ENCODE results near the gene MICAL2.

Gene MICAL2

GRCh38 chr11:12199231-12199948 is 89.0 kb downstream of the MICAL2 start:
- no peak for ATAC-seq (replicated peaks)
- no peak for DNase-seq
- Mint-ChIP-seq H3K4me3 (no peak overlapping the region), H3K9me3 (peaks cover 0 to 3% of the 10 kb centered on the region in 2 donors), H3K27me3 (peaks cover 0 to 8% of the 10 kb centered on the region in 2 donors), H3K27ac (no peak overlapping the region), H3K36me3 (no peaks in the 10 kb centered on the region), H3K4me1 (no peaks in the 10 kb centered on the region)

- Mint-ChIP-seq H3K4me1 (no peaks in the 10 kb centered on the region), H3K27me3 (peaks cover 0 to 8% of the 10 kb centered on the region in 2 donors), H3K4me3 (no peak overlapping the region), H3K9me3 (peaks cover 0 to 3% of the 10 kb centered on the region in 2 donors), H3K36me3 (no peaks in the 10 kb centered on the region), H3K27ac (no peak overlapping the region)
- ATAC-seq (replicated peaks) (no peak), DNase-seq (no peak)
Observed at GRCh38 chr11:12200279-12200990, 90.0 kb downstream of the MICAL2 start.

DNA sequence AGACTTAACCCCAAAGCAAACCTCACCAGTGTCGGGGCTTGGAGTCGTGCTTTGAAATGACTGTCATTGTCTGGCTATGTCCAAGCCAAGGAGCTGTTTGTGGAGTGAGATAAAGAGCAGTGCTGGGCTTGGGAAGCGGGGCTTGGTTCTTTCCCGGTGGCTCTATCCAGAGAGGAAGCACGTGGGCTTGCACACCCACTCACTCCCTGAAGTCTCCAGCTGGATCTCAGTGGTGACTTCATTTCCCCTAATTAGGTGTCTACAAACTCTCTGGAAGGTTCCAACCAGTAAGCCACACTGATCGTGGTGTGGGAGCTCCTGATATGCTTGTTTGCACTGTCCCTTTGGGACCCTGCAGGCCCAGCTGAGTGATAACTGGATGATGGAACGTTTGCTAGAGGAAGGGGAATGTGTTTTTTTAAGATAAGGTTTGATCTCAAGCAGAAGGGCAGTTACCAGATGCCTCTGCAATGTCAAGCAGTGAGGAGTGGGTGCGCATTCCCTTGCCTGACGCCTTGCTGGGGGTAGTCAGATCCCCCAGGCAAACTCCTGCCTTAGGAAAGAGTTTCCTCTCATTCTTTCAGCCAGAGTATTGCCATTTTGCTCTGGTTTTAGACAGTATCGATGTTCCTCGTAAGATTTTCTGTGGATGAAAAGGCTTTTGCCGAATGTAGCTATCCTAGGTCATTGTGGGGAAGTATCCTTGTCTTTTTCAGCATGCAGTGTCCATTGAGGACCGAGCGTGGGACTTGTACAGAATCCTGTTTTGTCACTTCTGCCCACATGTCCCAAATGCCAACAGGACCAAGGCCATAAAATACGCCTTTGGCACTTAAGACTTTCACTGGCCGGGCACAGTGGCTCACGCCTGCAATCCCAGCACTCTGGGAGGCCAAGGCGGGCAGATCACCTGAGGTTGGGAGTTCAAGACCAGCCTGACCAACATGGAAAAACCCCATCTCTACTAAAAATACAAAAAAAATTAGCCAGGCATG is 90.9 kb downstream of the MICAL2 start:
- peaks cover 2 to 8% of the 10 kb centered on the region in 2 donors for H3K27me3 Mint-ChIP-seq
- ATAC-seq (replicated peaks), result no peak
- DNase-seq, result no peak
- no peak overlapping the region for H3K4me3 Mint-ChIP-seq
- no peaks in the 10 kb centered on the region for H3K36me3 Mint-ChIP-seq
- H3K27ac Mint-ChIP-seq, result no peak overlapping the region
- peaks cover 0 to 3% of the 10 kb centered on the region in 2 donors for H3K9me3 Mint-ChIP-seq
- no peaks in the 10 kb centered on the region for H3K4me1 Mint-ChIP-seq

GRCh38 chr11:12202661-12203310 is 92.4 kb downstream of the MICAL2 start:
- Mint-ChIP-seq H3K9me3 (peaks cover 0 to 3% of the 10 kb centered on the region in 2 donors), H3K4me1 (peaks cover 0 to 2% of the 10 kb centered on the region in 2 donors), H3K27me3 (peaks cover 13 to 17% of the 10 kb centered on the region in 2 donors), H3K36me3 (no peaks in the 10 kb centered on the region), H3K27ac (no peak overlapping the region), H3K4me3 (no peak overlapping the region)
- DNase-seq (no peak), ATAC-seq (replicated peaks) (no peak)

- Mint-ChIP-seq H3K27me3 (peaks cover 22% of the 10 kb centered on the region in 2 donors), H3K27ac (no peak overlapping the region), H3K36me3 (no peaks in the 10 kb centered on the region), H3K4me1 (peaks cover 0 to 2% of the 10 kb centered on the region in 2 donors), H3K9me3 (peaks cover 0 to 3% of the 10 kb centered on the region in 2 donors), H3K4me3 (no peak overlapping the region)
- ATAC-seq (replicated peaks), result no peak
- no peak for DNase-seq
Observed at GRCh38 chr11:12204506-12204905, 94.1 kb downstream of the MICAL2 start.

DNA sequence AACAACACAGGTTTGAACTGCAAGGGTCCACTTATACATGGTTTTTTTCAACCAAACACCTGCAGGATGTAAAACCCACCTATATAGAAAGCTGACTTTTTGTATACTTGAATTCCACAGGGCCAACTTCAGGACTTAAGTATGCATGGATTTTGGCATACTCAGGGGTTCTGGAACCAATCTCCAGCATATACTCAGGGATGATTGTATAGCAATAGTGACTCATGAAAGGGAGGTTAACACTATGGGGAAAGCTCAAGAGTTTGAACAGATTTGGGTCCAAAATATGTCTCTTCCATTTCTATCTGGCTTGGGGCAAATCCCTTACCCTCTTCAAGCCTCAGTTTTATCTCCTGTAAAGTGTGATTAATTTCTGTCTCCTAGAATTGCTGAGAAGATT is 94.9 kb downstream of the MICAL2 start:
- Mint-ChIP-seq H3K4me3 (no peak overlapping the region), H3K36me3 (no peaks in the 10 kb centered on the region), H3K27me3 (peaks cover 23 to 28% of the 10 kb centered on the region in 2 donors), H3K4me1 (peaks cover 0 to 2% of the 10 kb centered on the region in 2 donors), H3K27ac (no peak overlapping the region), H3K9me3 (peaks cover 0 to 3% of the 10 kb centered on the region in 2 donors)
- ATAC-seq (replicated peaks), result no peak
- DNase-seq, result no peak

GRCh38 chr11:12206529-12206928 is 96.1 kb downstream of the MICAL2 start:
- H3K36me3 Mint-ChIP-seq, result no peaks in the 10 kb centered on the region
- peaks cover 7 to 8% of the 10 kb centered on the region in 2 donors for H3K4me1 Mint-ChIP-seq
- H3K9me3 Mint-ChIP-seq, result peaks cover 0 to 3% of the 10 kb centered on the region in 2 donors
- H3K4me3 Mint-ChIP-seq, result no peak overlapping the region
- ATAC-seq (replicated peaks) (no peak), DNase-seq (no peak)
- no peak overlapping the region for H3K27ac Mint-ChIP-seq
- peaks cover 23 to 37% of the 10 kb centered on the region in 2 donors for H3K27me3 Mint-ChIP-seq

DNA sequence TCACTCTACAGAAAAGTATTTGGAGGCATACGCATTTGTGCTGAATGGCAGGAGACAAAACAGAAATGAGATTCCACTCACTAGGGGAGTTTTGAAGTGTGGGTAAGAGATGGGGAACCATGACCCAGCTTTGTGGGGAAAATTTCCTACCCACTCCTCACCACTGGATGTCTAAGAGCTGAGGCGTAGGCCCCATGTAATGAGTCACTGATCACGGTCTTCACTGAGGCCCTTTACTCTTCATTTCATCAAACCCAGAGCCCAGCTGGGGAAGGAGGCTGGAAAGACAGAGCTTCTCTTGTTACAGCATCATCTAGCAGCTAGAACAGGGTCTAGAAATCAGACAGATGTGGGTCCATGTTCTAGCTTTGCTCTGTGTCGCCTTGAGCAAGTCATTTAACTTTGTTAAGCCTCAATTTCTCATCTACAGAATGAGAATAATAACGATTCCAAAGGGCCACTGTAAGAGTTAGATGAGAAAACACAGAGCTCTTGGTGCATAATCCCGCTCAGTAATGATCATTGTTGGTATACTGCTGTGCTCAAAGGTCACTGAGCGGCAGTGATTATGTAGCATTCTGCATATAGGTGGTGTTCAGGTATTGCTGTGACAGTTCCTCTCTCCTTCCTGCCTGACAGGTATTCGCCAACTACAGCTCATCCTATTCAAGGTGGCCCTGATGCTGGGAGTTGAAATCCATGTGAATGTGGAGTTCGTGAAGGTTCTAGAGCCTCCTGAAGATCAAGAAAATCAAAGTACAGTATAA is 97.2 kb downstream of the MICAL2 start:
- Mint-ChIP-seq H3K27ac (peak overlapping the region; percentile 20), H3K36me3 (no peaks in the 10 kb centered on the region), H3K9me3 (peaks cover 0 to 3% of the 10 kb centered on the region in 2 donors), H3K4me1 (peaks cover 8 to 15% of the 10 kb centered on the region in 2 donors), H3K27me3 (peaks cover 19 to 38% of the 10 kb centered on the region in 2 donors), H3K4me3 (no peak overlapping the region)
- peak; percentile 54 to 64 for ATAC-seq (replicated peaks)
- DNase-seq, result no peak

DNA sequence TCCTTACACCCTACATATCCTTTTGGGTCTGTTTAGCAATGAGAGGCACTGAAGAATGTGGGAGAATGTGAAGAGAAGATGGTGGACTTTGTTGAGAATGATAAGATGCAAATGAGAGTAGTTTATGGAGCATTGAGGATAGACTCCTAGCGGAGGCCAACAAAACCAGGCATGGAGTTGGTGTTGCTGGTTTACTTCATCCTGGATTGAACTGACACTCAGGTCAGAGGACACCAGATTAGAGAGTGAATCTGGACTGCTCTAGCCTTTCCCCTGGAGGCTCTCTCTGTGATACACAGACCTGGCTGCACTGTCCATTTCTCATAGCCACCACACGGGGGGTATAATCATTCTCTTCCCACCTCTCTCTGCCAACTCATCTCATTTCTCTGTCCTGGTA is 98.7 kb downstream of the MICAL2 start:
- peaks cover 15 to 38% of the 10 kb centered on the region in 2 donors for H3K27me3 Mint-ChIP-seq
- H3K4me1 Mint-ChIP-seq, result peaks cover 8 to 15% of the 10 kb centered on the region in 2 donors
- no peak overlapping the region for H3K4me3 Mint-ChIP-seq
- H3K9me3 Mint-ChIP-seq, result no peaks in the 10 kb centered on the region
- H3K36me3 Mint-ChIP-seq, result no peaks in the 10 kb centered on the region
- H3K27ac Mint-ChIP-seq, result no peak overlapping the region
- no peak for ATAC-seq (replicated peaks)
- DNase-seq, result no peak

DNA sequence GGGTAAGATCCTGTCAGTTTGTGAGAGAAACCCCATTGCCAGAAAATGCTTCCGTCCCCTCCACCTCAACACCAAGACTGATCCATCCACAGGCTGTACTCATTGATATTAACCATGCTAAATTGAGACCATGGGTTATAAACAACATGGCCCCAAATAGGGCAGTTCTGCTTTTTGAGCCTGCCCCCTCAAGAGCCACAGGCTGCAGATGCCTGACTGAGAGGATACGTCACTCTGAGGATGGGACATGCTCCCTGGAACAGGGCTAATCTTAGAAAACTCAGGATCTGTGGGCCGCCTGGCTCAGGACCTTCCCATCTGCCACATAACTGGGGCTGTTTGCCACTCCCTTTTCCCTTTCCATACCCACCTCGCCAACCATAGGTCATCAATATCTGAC is 99.8 kb downstream of the MICAL2 start:
- Mint-ChIP-seq H3K36me3 (no peaks in the 10 kb centered on the region), H3K27ac (no peak overlapping the region), H3K9me3 (no peaks in the 10 kb centered on the region), H3K27me3 (peaks cover 21 to 39% of the 10 kb centered on the region in 2 donors), H3K4me1 (peaks cover 12 to 21% of the 10 kb centered on the region in 2 donors), H3K4me3 (no peak overlapping the region)
- DNase-seq, result no peak
- ATAC-seq (replicated peaks), result no peak

DNA sequence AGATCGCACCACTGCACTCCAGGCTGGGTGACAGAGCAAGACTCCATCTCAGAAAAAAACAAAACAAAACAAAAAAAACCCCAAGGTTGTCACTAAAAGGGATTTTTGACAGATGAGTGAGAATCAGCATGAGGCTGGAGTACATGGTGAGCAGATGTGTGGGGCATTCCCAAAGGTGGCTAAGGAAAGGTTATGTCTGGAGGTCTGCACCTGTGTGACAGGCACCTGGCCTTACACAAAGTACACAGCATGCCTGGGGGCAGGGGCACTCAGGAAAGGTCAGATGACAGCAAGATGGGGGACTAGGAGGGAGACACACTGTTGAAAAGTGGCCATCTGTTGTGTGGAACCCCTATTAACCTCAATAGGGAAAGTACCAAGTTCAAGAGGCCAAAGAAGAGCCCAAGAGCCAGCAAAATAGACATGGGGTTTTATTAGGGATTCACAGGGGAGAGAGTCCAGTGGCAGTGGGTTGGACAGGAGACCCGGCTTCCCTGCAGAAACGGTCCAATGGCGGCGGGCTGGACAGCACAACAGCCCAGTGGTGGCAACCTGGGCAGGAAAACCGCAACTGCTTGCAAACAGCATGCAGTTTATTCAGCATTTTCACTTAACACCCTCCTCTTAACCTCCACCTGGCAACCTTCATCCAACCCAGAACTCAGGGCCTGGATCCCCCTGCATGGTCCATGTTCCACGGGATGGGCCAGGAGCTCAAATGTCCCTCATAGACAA is 101.1 kb downstream of the MICAL2 start:
- ATAC-seq (replicated peaks), result peak; percentile 80 to 89
- H3K4me3 Mint-ChIP-seq, result no peak overlapping the region
- H3K4me1 Mint-ChIP-seq, result peaks cover 14 to 28% of the 10 kb centered on the region in 2 donors
- H3K9me3 Mint-ChIP-seq, result no peaks in the 10 kb centered on the region
- peak; percentile 34 for DNase-seq
- H3K27me3 Mint-ChIP-seq, result peaks cover 24 to 48% of the 10 kb centered on the region in 2 donors
- peak overlapping the region; percentile 37 for H3K27ac Mint-ChIP-seq
- H3K36me3 Mint-ChIP-seq, result no peaks in the 10 kb centered on the region

DNA sequence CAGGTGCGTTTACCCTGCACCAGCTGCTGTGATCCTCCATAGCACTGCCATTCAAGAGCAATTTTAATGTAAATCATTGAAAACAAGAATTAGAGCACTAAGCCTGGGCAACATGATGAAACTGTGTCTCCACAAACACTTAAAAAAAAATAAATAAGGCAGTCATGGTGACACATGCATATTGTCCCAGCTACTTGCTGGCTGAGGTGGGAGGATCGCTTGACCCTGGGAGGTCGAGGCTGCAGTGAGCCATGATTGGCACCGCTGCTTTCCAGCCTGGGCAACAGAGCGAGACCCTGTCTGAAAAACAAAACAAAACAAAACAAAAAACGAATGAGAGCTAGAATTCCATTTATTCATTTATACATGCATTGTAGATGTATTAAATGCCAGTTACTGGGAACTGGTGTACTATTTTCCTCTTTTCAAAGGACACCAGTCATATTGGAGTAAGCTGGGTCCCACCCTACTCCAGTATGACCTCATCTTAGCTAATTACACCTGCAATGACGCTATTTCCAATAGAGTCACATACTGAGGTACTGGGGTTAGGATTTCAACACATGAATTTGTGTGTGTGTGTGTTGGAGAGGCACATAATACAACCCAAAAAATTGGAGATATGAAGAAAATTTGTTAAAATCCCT is 101.9 kb downstream of the MICAL2 start:
- peaks cover 12 to 28% of the 10 kb centered on the region in 2 donors for H3K4me1 Mint-ChIP-seq
- H3K27me3 Mint-ChIP-seq, result peaks cover 16 to 44% of the 10 kb centered on the region in 2 donors
- H3K36me3 Mint-ChIP-seq, result no peaks in the 10 kb centered on the region
- H3K9me3 Mint-ChIP-seq, result no peaks in the 10 kb centered on the region
- DNase-seq (no peak), ATAC-seq (replicated peaks) (no peak)
- H3K27ac Mint-ChIP-seq, result no peak overlapping the region
- H3K4me3 Mint-ChIP-seq, result no peak overlapping the region
